Smooth muscle cell (in vitro differentiated cells): ENCODE results near the gene AIP. TPM values are rescaled to one million over a fixed set of nuclear protein-coding genes. Genes with fewer than 3 reads are reported as not detected.
"Not testable (repeated sequence)": the region's sequence is repeated elsewhere in the genome, so short reads cannot be mapped to it uniquely, and the experiment has no call there.

Source experiments
- DNase-seq: peaks from one replicate; lab custom pipeline; 2025; ENCODE audit not compliant: unreplicated experiment; lab: John Stamatoyannopoulos, UW
- H2AFZ ChIP-seq: fragments of 200-600 bp; sonication (generic); 2 replicates; pipeline ENCODE4 v1.6.0; 2016; ENCODE audit warnings: antibody characterized with exemption, low read depth, mild to moderate bottlenecking
- H3F3A ChIP-seq: fragments of 200-600 bp; sonication (generic); 2 replicates; pipeline ENCODE4 v1.6.0; 2017; ENCODE audit warnings: antibody characterized with exemption, low read depth
- H3K27ac ChIP-seq: fragments of 200-600 bp; sonication (generic); 2 replicates; pipeline ENCODE4 v1.5.1; 2016; ENCODE audit warnings: low read depth, mild to moderate bottlenecking
- H3K27me3 ChIP-seq: fragments of 200-600 bp; sonication (generic); 2 replicates; pipeline ENCODE4 v1.6.1; 2016; ENCODE audit warnings: low read depth, mild to moderate bottlenecking
- H3K36me3 ChIP-seq: fragments of 200-600 bp; sonication (generic); 2 replicates; pipeline ENCODE4 v1.5.1; 2016; ENCODE audit warnings: low read depth
- H3K4me1 ChIP-seq: fragments of 200-600 bp; sonication (generic); 2 replicates; pipeline ENCODE4 v1.5.1; 2016; ENCODE audit warnings: low read depth
- H3K4me2 ChIP-seq: fragments of 200-600 bp; sonication (generic); 2 replicates; pipeline ENCODE4 v1.6.0; 2016; ENCODE audit warnings: mild to moderate bottlenecking
- H3K4me3 ChIP-seq: fragments of 200-600 bp; sonication (generic); 2 replicates; pipeline ENCODE4 v1.5.1; 2016; ENCODE audit warnings: mild to moderate bottlenecking
- H3K79me2 ChIP-seq: fragments of 200-600 bp; sonication (generic); 2 replicates; pipeline ENCODE4 v1.6.0; 2016; ENCODE audit warnings: low read depth, mild to moderate bottlenecking
- H3K9ac ChIP-seq: fragments of 200-600 bp; sonication (generic); 2 replicates; pipeline ENCODE4 v1.6.0; 2016; ENCODE audit warnings: low read depth
- H3K9me3 ChIP-seq: fragments of 200-600 bp; sonication (generic); replicated peaks from 2 replicates; pipeline ENCODE4 v1.5.1; 2016; ENCODE audit warnings: low read depth
- H4K20me1 ChIP-seq: fragments of 200-600 bp; sonication (generic); 2 replicates; pipeline ENCODE4 v1.6.0; 2016; ENCODE audit warnings: low read depth
- CTCF ChIP-seq: fragments of 200-600 bp; sonication (generic); IDR thresholded peaks from 2 replicates; pipeline ENCODE4 v1.5.1; 2017; ENCODE audit warnings: borderline replicate concordance, mild to moderate bottlenecking, antibody characterized with exemption; ENCODE audit not compliant: insufficient read depth, poor library complexity, severe bottlenecking
- WGBS: methylation state at CpG from one replicate; pipeline ENCODE4 v1.1.7; 2016; ENCODE audit warnings: low lambda C conversion rate; 5-methylcytosine and 5-hydroxymethylcytosine counted together
- polyA plus RNA-seq: library from polyadenylated mRNA; unstranded; fragments of >200 nt; fragmentation: Nextera tagmentation; extraction: Ambion mirVana; gene quantifications from 2 replicates; pipeline ENCODE4 v1.2.1, GENCODE V29; 2016
- total RNA-seq: library from RNA; depleted of rRNA; stranded (reverse); fragments of >200 nt; gene quantifications from 2 replicates; pipeline ENCODE4 v1.2.3, GENCODE V29; 2014

AIP gene
- total and polyA plus RNA-seq, 2 experiments from 2014 or later: 36.8 to 61.5 TPM

GRCh38 chr11:67510023-67510345 is 27.2 kb downstream of the AIP start:
- H3K4me2 ChIP-seq: no peak overlapping the region
- no peak for TF ChIP-seq CTCF
- no peak overlapping the region for H3K9ac ChIP-seq
- H3K27me3 ChIP-seq: no peaks in the 10 kb centered on the region
- H3K27ac ChIP-seq: no peak overlapping the region
- H2AFZ ChIP-seq: no peak overlapping the region
- H3K79me2 ChIP-seq: no peaks in the 10 kb centered on the region
- DNase-seq: no peak
- peaks cover 4% of the 10 kb centered on the region for H3F3A ChIP-seq
- H4K20me1 ChIP-seq: no peaks in the 10 kb centered on the region
- no peak overlapping the region for H3K4me3 ChIP-seq
- no peaks in the 10 kb centered on the region for H3K9me3 ChIP-seq
- H3K4me1 ChIP-seq: peaks cover 11% of the 10 kb centered on the region
- H3K36me3 ChIP-seq: no peaks in the 10 kb centered on the region
- 88% methylated on average over 3 of the region's 3 CpGs for whole genome bisulfite sequencing

GRCh38 chr11:67511558-67511957 is 28.7 kb downstream of the AIP start:
- H3K9ac ChIP-seq, H4K20me1 ChIP-seq, H3K9me3 ChIP-seq, H3K79me2 ChIP-seq, H3F3A ChIP-seq, H3K4me3 ChIP-seq, H3K4me2 ChIP-seq, H3K27ac ChIP-seq, H3K4me1 ChIP-seq, DNase-seq, H3K36me3 ChIP-seq, H3K27me3 ChIP-seq, H2AFZ ChIP-seq: not testable (repeated sequence)
- 95% methylated on average over 4 of the region's 4 CpGs for WGBS

- no peak for TF ChIP-seq CTCF
- no peak overlapping the region for H3K4me3 ChIP-seq
- no peaks in the 10 kb centered on the region for H3K4me1 ChIP-seq
- no peak for DNase-seq
- H3K9me3 ChIP-seq: no peaks in the 10 kb centered on the region
- no peak overlapping the region for H3K27ac ChIP-seq
- WGBS: 91% methylated on average over 7 of the region's 7 CpGs
- H3K9ac ChIP-seq: no peak overlapping the region
- no peak overlapping the region for H3K4me2 ChIP-seq
- no peaks in the 10 kb centered on the region for H4K20me1 ChIP-seq
- no peaks in the 10 kb centered on the region for H3K36me3 ChIP-seq
- no peaks in the 10 kb centered on the region for H3F3A ChIP-seq
- no peak overlapping the region for H2AFZ ChIP-seq
- H3K27me3 ChIP-seq: no peaks in the 10 kb centered on the region
- H3K79me2 ChIP-seq: no peaks in the 10 kb centered on the region
Measured at GRCh38 chr11:67514116-67514515, 31.3 kb downstream of the AIP start.

GRCh38 chr11:67516806-67517205 is 34.0 kb downstream of the AIP start:
- Histone ChIP-seq H4K20me1 (no peaks in the 10 kb centered on the region), H3K9me3 (no peaks in the 10 kb centered on the region), H3K27me3 (no peaks in the 10 kb centered on the region), H3K4me2 (no peak overlapping the region), H3K79me2 (no peaks in the 10 kb centered on the region), H3K27ac (no peak overlapping the region), H3K4me1 (no peaks in the 10 kb centered on the region), H3F3A (no peaks in the 10 kb centered on the region), H3K36me3 (no peaks in the 10 kb centered on the region), H3K4me3 (no peak overlapping the region), H2AFZ (no peak overlapping the region), H3K9ac (no peak overlapping the region)
- whole genome bisulfite sequencing: 92% methylated on average over 9 of the region's 9 CpGs
- DNase-seq: no peak
- no peak for TF ChIP-seq CTCF
